Measurements from ENCODE around the gene DHX30. TPM values are rescaled to one million over a fixed set of nuclear protein-coding genes. Genes with fewer than 3 reads are reported as not detected.

The DHX30 gene
- total RNA-seq, 2 donors from 2014 or later, result 33.8 to 72.8 TPM

DNA sequence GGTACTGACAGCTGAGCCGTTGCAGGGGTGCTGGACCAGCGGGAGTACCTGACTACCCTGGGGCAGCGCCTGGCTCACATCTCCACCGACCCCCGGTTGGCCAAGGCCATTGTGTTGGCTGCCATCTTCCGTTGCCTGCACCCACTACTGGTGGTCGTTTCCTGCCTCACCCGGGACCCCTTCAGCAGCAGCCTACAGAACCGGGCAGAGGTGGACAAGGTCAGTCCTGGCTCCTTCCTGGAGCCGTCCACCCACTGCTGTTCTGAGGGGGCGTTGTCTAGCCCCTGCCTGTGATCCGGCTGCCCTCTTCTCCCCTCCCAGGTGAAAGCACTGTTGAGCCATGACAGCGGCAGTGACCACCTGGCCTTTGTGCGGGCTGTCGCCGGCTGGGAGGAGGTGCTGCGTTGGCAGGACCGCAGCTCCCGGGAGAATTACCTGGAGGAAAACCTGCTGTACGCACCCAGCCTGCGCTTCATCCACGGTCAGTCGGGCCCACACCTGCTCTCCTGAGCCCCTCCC, 45.7 kb downstream of the DHX30 start:
- intact Hi-C loops (cut with DNase I), result no loop called here
- Histone ChIP-seq H3K4me3 (no peak overlapping the region), H3K27ac (no peak overlapping the region), H3K4me1 (no peaks in the 10 kb centered on the region), H3K9ac (ENCODE audit: low read depth in 2 of 2, low read length in 2 of 2) (no peak overlapping the region), H3K27me3 (no peaks in the 10 kb centered on the region), H3K9me3 (no peaks in the 10 kb centered on the region), H3K36me3 (peaks cover 14% of the 10 kb centered on the region)
- no peak for DNase-seq
- TF ChIP-seq, protein P1, sequence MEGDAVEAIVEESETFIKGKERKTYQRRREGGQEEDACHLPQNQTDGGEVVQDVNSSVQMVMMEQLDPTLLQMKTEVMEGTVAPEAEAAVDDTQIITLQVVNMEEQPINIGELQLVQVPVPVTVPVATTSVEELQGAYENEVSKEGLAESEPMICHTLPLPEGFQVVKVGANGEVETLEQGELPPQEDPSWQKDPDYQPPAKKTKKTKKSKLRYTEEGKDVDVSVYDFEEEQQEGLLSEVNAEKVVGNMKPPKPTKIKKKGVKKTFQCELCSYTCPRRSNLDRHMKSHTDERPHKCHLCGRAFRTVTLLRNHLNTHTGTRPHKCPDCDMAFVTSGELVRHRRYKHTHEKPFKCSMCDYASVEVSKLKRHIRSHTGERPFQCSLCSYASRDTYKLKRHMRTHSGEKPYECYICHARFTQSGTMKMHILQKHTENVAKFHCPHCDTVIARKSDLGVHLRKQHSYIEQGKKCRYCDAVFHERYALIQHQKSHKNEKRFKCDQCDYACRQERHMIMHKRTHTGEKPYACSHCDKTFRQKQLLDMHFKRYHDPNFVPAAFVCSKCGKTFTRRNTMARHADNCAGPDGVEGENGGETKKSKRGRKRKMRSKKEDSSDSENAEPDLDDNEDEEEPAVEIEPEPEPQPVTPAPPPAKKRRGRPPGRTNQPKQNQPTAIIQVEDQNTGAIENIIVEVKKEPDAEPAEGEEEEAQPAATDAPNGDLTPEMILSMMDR (IDR thresholded peaks at IDR 0.05), result no peak

DNA sequence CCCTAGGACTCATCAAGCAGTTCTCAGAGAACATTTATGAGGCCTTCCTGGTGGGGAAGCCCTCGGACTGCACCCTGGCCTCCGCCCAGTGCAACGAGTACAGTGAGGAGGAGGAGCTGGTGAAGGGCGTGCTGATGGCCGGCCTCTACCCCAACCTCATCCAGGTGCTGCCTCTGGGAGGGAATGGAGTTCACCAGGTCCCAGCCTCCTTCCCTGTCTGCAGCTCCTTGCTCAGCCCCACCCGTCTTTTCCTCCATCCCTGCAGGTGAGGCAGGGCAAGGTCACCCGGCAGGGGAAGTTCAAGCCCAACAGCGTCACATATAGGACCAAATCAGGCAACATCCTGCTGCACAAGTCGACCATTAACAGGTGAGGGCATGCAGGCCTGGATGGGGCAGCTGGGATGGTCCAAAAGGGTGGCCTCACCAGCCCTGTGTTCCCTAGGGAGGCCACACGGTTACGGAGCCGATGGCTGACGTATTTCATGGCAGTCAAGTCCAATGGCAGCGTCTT, 46.3 kb downstream of the DHX30 start:
- TF ChIP-seq, protein P1 (IDR thresholded peaks at IDR 0.05), result no peak
- no peak overlapping the region for H3K4me3 ChIP-seq
- no peaks in the 10 kb centered on the region for H3K9me3 ChIP-seq
- peaks cover 14% of the 10 kb centered on the region for H3K36me3 ChIP-seq
- H3K27ac ChIP-seq, result no peak overlapping the region
- no peaks in the 10 kb centered on the region for H3K4me1 ChIP-seq
- H3K9ac ChIP-seq (ENCODE audit: low read depth in 2 of 2, low read length in 2 of 2), result no peak overlapping the region
- no peaks in the 10 kb centered on the region for H3K27me3 ChIP-seq
- intact Hi-C loops (cut with DNase I), result no loop called here
- DNase-seq, result no peak

DNA sequence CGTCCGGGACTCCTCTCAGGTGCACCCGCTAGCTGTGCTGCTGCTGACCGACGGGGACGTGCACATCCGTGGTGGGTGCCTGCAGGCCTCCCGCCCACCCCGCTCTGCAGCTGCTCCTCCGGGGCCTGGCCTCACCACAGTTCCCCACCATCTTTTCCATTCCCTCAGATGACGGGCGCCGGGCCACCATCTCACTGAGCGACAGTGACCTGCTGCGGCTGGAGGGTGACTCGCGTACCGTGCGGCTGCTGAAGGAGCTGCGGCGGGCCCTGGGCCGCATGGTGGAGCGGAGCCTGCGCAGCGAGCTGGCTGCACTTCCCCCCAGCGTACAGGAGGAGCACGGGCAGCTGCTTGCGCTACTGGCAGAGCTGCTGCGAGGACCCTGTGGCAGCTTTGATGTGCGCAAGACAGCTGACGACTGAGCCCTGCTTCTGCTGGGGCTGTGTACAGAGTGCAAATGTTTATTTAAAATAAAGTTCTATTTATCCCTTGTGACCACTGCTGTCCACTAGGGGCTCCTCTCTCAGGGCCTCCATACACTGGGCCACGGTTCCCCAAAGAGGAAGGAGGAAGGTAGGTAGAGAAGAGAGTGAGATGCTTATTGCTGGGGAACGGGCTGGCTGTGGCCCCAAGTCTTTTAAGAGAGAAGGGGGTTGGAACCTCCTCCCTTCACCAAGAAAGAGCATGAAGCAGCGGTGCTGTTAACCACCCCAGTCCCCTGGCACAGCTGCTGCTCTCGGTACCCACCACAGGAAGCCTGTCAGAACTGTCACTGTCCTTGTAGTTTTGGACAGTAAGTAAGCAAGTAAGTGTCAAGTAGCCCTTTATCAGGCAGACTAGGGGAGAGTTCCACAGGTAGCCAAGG, 47.0 kb downstream of the DHX30 start:
- intact Hi-C loops (cut with DNase I), result no loop called here

DNA sequence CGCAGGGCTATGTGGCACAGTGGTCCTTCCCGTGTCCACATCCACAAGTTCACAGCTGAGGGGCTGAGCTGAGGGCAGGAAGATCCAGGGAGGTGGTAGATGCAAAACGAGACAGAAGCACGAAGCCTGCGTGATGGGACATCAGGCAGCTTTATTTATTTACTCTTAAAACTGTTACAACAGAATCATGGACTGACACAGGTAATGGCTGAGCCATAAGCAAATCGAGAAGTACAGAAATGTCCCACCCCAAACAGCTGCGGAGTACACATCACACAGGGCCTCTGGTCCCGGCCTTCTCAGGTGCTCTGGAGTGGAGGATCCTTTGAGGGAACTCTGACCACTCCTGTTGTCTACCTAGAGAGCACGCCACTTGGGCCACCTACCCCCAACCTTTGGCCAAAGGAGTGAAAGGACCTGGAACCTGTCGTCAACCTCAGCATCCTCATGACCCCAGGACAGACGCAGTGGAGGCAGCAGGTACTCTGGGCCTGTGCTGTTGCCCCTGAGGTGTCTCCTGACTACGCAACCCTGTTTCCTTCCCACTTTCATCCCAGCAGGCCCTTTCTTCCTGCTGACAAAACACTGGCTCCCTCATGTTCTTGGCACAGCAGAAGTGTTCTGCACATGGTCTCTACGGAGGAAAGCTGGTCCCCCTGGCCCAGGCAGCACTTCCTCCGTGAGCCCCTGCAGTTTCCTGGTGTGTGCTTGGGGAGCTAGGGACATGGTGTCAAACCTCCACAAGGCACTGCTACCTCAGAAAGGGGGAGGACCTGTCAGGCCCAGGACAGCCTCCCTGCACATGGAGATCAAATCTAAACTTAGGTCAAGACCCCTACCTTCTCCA, 47.8 kb downstream of the DHX30 start:
- Histone ChIP-seq H3K4me1 (no peaks in the 10 kb centered on the region), H3K4me3 (no peak overlapping the region), H3K27me3 (no peaks in the 10 kb centered on the region), H3K9me3 (no peaks in the 10 kb centered on the region), H3K36me3 (peaks cover 21% of the 10 kb centered on the region), H3K27ac (no peak overlapping the region), H3K9ac (ENCODE audit: low read depth in 2 of 2, low read length in 2 of 2) (no peak overlapping the region)
- DNase-seq, result no peak
- TF ChIP-seq, protein P1 (IDR thresholded peaks at IDR 0.05), result no peak
- intact Hi-C loops (cut with DNase I), result no loop called here

More for the DNA sequence above, 47.0 kb downstream of the DHX30 start:
- no peak overlapping the region for H3K27ac ChIP-seq
- no peak for DNase-seq
- peaks cover 20% of the 10 kb centered on the region for H3K36me3 ChIP-seq
- no peaks in the 10 kb centered on the region for H3K27me3 ChIP-seq
- H3K9me3 ChIP-seq, result no peaks in the 10 kb centered on the region
- no peak overlapping the region for H3K9ac ChIP-seq (ENCODE audit: low read depth in 2 of 2, low read length in 2 of 2)
- TF ChIP-seq, protein P1 (IDR thresholded peaks at IDR 0.05), result no peak
- H3K4me1 ChIP-seq, result no peaks in the 10 kb centered on the region
- H3K4me3 ChIP-seq, result no peak overlapping the region

DNA sequence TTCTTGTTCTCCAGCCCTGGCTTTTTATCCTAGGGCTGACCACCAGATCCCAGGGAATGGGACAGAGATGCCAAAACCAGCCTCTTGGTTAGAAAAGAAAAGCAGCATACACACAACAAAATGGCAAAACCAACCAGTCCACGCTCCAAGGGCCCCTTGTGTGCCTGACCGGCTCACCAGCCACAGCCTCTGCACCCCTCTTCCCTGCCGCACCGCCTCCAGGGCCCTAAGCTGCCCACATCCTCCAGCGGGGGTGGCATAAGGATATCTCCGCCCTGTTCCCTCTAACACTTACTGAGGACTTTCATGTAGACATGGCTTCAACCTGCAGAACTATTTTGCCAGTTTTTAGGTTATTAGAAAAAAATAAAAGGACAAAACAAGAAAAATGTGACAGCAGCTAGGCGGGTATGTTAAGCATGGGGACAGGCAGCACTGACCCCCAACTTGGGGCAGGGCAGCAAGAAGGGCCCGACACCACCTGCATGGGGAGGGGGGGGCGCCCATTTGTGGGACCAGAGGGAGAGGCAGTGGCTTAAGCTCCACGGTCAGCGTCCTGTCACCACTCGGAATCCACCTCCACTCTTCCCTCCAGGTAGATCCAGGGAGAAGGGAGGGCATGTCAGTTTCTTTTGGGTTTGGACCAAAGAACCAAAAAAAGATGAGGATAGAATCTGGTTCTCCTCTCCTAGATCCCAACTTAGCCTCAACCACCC, 49.1 kb downstream of the DHX30 start:
- DNase-seq, result no peak
- Histone ChIP-seq H3K4me1 (no peaks in the 10 kb centered on the region), H3K27me3 (no peaks in the 10 kb centered on the region), H3K4me3 (no peak overlapping the region), H3K36me3 (peaks cover 11% of the 10 kb centered on the region), H3K9me3 (no peaks in the 10 kb centered on the region), H3K27ac (no peak overlapping the region), H3K9ac (ENCODE audit: low read depth in 2 of 2, low read length in 2 of 2) (no peak overlapping the region)
- intact Hi-C loops (cut with DNase I), result no loop called here
- TF ChIP-seq, protein P1 (IDR thresholded peaks at IDR 0.05), result no peak
